ENCODE data around the gene SNRPB2. TPM values are rescaled to one million over a fixed set of nuclear protein-coding genes. Genes with fewer than 3 reads are reported as not detected.

SNRPB2 gene
- polyA plus RNA-seq, 3 donors = 25.2 to 66.3 (median 62.3) TPM

DNA sequence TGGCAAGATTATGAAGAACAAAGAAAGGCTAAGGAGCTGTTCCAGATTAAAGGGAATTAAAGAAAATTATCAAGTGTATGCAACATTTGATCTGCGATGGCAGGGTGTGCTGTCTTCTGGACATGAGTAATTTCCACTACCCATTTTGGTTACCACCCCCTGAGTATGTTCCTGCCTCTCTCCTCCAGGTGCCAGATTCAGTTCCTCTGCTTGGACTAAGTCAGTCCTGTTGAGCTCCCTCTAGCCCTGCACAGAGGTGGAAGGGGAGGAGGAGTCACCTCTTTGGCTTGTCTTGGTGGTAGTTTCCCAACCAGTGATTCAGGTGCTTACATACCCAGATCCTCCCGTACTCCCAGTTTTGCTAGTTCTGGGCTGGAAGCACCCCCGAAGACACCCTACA, 22.2 kb upstream of the SNRPB2 start:
- H3K27ac ChIP-seq (ENCODE audit: low read depth in 1 of 2, low read length in 2 of 2) = no peak overlapping the region
- no peak overlapping the region for H3K9ac ChIP-seq (ENCODE audit: insufficient read depth, low read length, poor library complexity, severe bottlenecking)
- Mint-ChIP-seq H3K27me3 (ENCODE audit: low read depth in 3 of 3) (peaks cover 0 to 3% (median 2%) of the 10 kb centered on the region in 3 donors), H3K4me1 (peaks cover 17% of the 10 kb centered on the region), H3K9me3 (peaks cover 10 to 20% (median 15%) of the 10 kb centered on the region in 7 donors), H3K4me3 (no peak overlapping the region), H3K27ac (no peak overlapping the region), H3K36me3 (no peaks in the 10 kb centered on the region)
- no peak for DNase-seq
- H3K36me3 ChIP-seq (replicated peaks in 1 of 2; ENCODE audit: control insufficient read depth in 1 of 2, insufficient read depth in 2 of 2, low read length in 2 of 2) = no peaks in the 10 kb centered on the region
- H3K4me1 ChIP-seq (ENCODE audit: control insufficient read depth in 1 of 2, insufficient read depth in 2 of 2, low read length in 2 of 2) = peaks cover 18 to 22% of the 10 kb centered on the region in 2 donors
- no peak overlapping the region for H3K4me3 ChIP-seq (replicated peaks in 1 of 3; ENCODE audit: low read depth in 2 of 3, low read length in 3 of 3)
- H3K27me3 ChIP-seq (ENCODE audit: control insufficient read depth in 2 of 2, insufficient read depth in 2 of 2, low read length in 2 of 2) = no peaks in the 10 kb centered on the region
- intact Hi-C loops (cut with micrococcal nuclease) = loop anchor here in 1 of 2 donors (10.0 kb wide), 1 partner anchor 47 kb away; no protein-coding TSS in a partner anchor
- H2AFZ ChIP-seq (ENCODE audit: insufficient read depth, low read depth, low read length, poor library complexity, severe bottlenecking) = no peak overlapping the region
- TF ChIP-seq, protein P1, sequence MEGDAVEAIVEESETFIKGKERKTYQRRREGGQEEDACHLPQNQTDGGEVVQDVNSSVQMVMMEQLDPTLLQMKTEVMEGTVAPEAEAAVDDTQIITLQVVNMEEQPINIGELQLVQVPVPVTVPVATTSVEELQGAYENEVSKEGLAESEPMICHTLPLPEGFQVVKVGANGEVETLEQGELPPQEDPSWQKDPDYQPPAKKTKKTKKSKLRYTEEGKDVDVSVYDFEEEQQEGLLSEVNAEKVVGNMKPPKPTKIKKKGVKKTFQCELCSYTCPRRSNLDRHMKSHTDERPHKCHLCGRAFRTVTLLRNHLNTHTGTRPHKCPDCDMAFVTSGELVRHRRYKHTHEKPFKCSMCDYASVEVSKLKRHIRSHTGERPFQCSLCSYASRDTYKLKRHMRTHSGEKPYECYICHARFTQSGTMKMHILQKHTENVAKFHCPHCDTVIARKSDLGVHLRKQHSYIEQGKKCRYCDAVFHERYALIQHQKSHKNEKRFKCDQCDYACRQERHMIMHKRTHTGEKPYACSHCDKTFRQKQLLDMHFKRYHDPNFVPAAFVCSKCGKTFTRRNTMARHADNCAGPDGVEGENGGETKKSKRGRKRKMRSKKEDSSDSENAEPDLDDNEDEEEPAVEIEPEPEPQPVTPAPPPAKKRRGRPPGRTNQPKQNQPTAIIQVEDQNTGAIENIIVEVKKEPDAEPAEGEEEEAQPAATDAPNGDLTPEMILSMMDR (IDR thresholded peaks at IDR 0.05) = no peak
- H3K79me2 ChIP-seq (ENCODE audit: insufficient read depth, low read length) = no peaks in the 10 kb centered on the region
- H3K9me3 ChIP-seq (replicated peaks in 1 of 2; ENCODE audit: control insufficient read depth in 1 of 2, insufficient read depth in 1 of 2, low read length in 2 of 2) = peaks cover 4 to 7% of the 10 kb centered on the region in 2 donors
- H3K4me2 ChIP-seq (replicated peaks; ENCODE audit: extremely low read depth, low read length, poor library complexity, severe bottlenecking) = no peak overlapping the region
- no peaks in the 10 kb centered on the region for H4K20me1 ChIP-seq (ENCODE audit: insufficient read depth, low read length)
- no CpG with 5 or more reads among the region's 3 CpGs for WGBS (ENCODE audit: insufficient coverage)

DNA sequence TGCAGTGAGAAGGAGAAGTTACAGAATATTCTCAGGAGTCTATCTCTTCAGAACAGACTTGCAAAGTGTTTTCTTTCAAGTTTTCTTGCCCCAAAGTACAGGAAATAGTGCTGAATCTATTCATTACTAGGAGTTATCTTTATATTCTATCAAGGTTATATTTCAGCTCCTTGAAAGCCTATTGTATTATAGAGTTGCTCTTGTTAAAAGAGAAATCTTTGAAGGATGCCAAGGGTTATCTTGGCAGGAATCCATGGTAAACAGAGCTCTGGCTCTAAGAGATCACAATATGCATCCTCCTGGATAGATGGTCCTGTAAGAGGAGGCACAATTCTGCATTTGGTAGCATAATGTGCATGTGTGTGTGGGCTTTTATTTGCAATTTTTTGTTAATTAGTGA, 21.2 kb upstream of the SNRPB2 start:
- Mint-ChIP-seq H3K27ac (no peak overlapping the region), H3K4me3 (no peak overlapping the region), H3K9me3 (peaks cover 10 to 20% (median 15%) of the 10 kb centered on the region in 7 donors), H3K27me3 (ENCODE audit: low read depth in 3 of 3) (peaks cover 0 to 2% (median 2%) of the 10 kb centered on the region in 3 donors), H3K36me3 (no peaks in the 10 kb centered on the region), H3K4me1 (peaks cover 17% of the 10 kb centered on the region)
- Histone ChIP-seq H4K20me1 (ENCODE audit: insufficient read depth, low read length) (no peaks in the 10 kb centered on the region), H3K4me2 (replicated peaks; ENCODE audit: extremely low read depth, low read length, poor library complexity, severe bottlenecking) (no peak overlapping the region), H3K9me3 (replicated peaks in 1 of 2; ENCODE audit: control insufficient read depth in 1 of 2, insufficient read depth in 1 of 2, low read length in 2 of 2) (peaks cover 4 to 7% of the 10 kb centered on the region in 2 donors), H3K79me2 (ENCODE audit: insufficient read depth, low read length) (no peaks in the 10 kb centered on the region), H3K4me1 (ENCODE audit: control insufficient read depth in 1 of 2, insufficient read depth in 2 of 2, low read length in 2 of 2) (peaks cover 21 to 24% of the 10 kb centered on the region in 2 donors), H3K27ac (ENCODE audit: low read depth in 1 of 2, low read length in 2 of 2) (no peak overlapping the region), H3K27me3 (ENCODE audit: control insufficient read depth in 2 of 2, insufficient read depth in 2 of 2, low read length in 2 of 2) (no peaks in the 10 kb centered on the region), H3K4me3 (replicated peaks in 1 of 3; ENCODE audit: low read depth in 2 of 3, low read length in 3 of 3) (no peak overlapping the region), H3K36me3 (replicated peaks in 1 of 2; ENCODE audit: control insufficient read depth in 1 of 2, insufficient read depth in 2 of 2, low read length in 2 of 2) (no peaks in the 10 kb centered on the region), H3K9ac (ENCODE audit: insufficient read depth, low read length, poor library complexity, severe bottlenecking) (no peak overlapping the region), H2AFZ (ENCODE audit: insufficient read depth, low read depth, low read length, poor library complexity, severe bottlenecking) (no peak overlapping the region)
- intact Hi-C loops (cut with micrococcal nuclease) = loop anchor here in 1 of 2 donors (10.0 kb wide), 1 partner anchor 46 kb away; no protein-coding TSS in a partner anchor
- DNase-seq = no peak
- TF ChIP-seq, protein P1 (IDR thresholded peaks at IDR 0.05) = no peak
